ENCODE data around the gene ILRUN. TPM values are rescaled to one million over a fixed set of nuclear protein-coding genes. Genes with fewer than 3 reads are reported as not detected.

Gene ILRUN
- polyA plus RNA-seq, 3 donors: 6.2 to 19.3 (median 6.5) TPM

GRCh38 chr6:34736823-34737222, 40.3 kb upstream of the ILRUN start:
- intact Hi-C loops (cut with micrococcal nuclease): no loop called here
- no peak overlapping the region for H3K9ac ChIP-seq (ENCODE audit: insufficient read depth, low read length, poor library complexity, severe bottlenecking)
- Mint-ChIP-seq H3K9me3 (no peaks in the 10 kb centered on the region), H3K27me3 (ENCODE audit: low read depth in 3 of 3) (peaks cover 1 to 4% (median 3%) of the 10 kb centered on the region in 3 donors), H3K36me3 (no peaks in the 10 kb centered on the region), H3K4me1 (peaks cover 2% of the 10 kb centered on the region), H3K27ac (peak overlapping the region in 2 of 7 donors; percentile 2 to 41), H3K4me3 (no peak overlapping the region)
- no CpG with 5 or more reads among the region's 3 CpGs for WGBS (ENCODE audit: insufficient coverage)
- no peaks in the 10 kb centered on the region for H4K20me1 ChIP-seq (ENCODE audit: insufficient read depth, low read length)
- no peak overlapping the region for H2AFZ ChIP-seq (ENCODE audit: insufficient read depth, low read depth, low read length, poor library complexity, severe bottlenecking)
- no peak for TF ChIP-seq CTCF (IDR thresholded peaks at IDR 0.05)
- no peaks in the 10 kb centered on the region for H3K79me2 ChIP-seq (ENCODE audit: insufficient read depth, low read length)
- H3K27ac ChIP-seq (ENCODE audit: low read depth in 1 of 2, low read length in 2 of 2): no peak overlapping the region
- H3K36me3 ChIP-seq (replicated peaks in 1 of 2; ENCODE audit: control insufficient read depth in 1 of 2, insufficient read depth in 2 of 2, low read length in 2 of 2): no peaks in the 10 kb centered on the region
- no peak overlapping the region for H3K4me3 ChIP-seq (replicated peaks in 1 of 3; ENCODE audit: low read depth in 2 of 3, low read length in 3 of 3)
- H3K4me2 ChIP-seq (replicated peaks; ENCODE audit: extremely low read depth, low read length, poor library complexity, severe bottlenecking): no peak overlapping the region
- no peaks in the 10 kb centered on the region for H3K9me3 ChIP-seq (replicated peaks in 1 of 2; ENCODE audit: control insufficient read depth in 1 of 2, insufficient read depth in 1 of 2, low read length in 2 of 2)
- no peaks in the 10 kb centered on the region for H3K4me1 ChIP-seq (ENCODE audit: control insufficient read depth in 1 of 2, insufficient read depth in 2 of 2, low read length in 2 of 2)
- peak in 1 of 3 donors; percentile 48 for DNase-seq
- no peaks in the 10 kb centered on the region for H3K27me3 ChIP-seq (ENCODE audit: control insufficient read depth in 2 of 2, insufficient read depth in 2 of 2, low read length in 2 of 2)

DNA sequence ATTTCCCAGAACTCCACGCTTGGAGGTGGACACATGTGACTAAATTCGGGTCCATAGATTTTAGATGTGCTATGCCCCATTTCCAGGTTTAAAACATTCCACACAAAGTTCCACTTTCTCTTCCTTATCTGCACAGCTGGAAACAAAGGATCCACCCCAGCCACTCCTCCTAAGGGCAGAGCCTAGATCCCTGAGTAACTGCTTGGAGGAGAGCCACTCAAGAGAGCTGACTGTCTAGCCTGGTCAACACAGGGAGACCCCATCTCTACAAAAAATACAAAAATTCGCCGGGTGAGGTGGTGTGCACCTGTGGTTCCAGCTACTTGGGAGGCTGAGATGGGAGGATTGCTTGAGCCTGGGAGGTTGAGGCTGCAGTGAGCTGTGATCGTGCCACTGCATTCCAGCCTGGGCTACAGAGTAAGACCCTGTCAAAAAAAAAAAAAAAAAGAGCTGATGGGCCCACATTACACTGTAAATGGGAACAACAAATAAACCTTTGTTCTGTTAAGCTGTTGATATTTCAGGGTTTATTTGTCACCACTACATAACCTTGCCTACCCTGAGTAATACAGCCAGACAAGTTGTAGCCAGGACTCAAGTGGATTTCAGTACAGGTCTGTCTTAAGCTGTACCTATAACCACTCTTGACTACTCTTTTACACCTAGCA, 35.0 kb upstream of the ILRUN start:
- no peaks in the 10 kb centered on the region for H4K20me1 ChIP-seq (ENCODE audit: insufficient read depth, low read length)
- H3K4me1 Mint-ChIP-seq: no peaks in the 10 kb centered on the region
- DNase-seq: no peak
- WGBS (ENCODE audit: insufficient coverage): 100% methylated on average over 1 of the region's 5 CpGs
- H3K4me3 Mint-ChIP-seq: no peak overlapping the region
- H3K27me3 Mint-ChIP-seq (ENCODE audit: low read depth in 3 of 3): peaks cover 0 to 5% (median 0%) of the 10 kb centered on the region in 3 donors
- intact Hi-C loops (cut with micrococcal nuclease): no loop called here
- no peaks in the 10 kb centered on the region for H3K9me3 ChIP-seq (replicated peaks in 1 of 2; ENCODE audit: control insufficient read depth in 1 of 2, insufficient read depth in 1 of 2, low read length in 2 of 2)
- H3K27ac Mint-ChIP-seq: no peak overlapping the region
- no peaks in the 10 kb centered on the region for H3K36me3 ChIP-seq (replicated peaks in 1 of 2; ENCODE audit: control insufficient read depth in 1 of 2, insufficient read depth in 2 of 2, low read length in 2 of 2)
- no peaks in the 10 kb centered on the region for H3K36me3 Mint-ChIP-seq
- no peaks in the 10 kb centered on the region for H3K4me1 ChIP-seq (ENCODE audit: control insufficient read depth in 1 of 2, insufficient read depth in 2 of 2, low read length in 2 of 2)
- H2AFZ ChIP-seq (ENCODE audit: insufficient read depth, low read depth, low read length, poor library complexity, severe bottlenecking): no peak overlapping the region
- peaks cover 0 to 3% (median 0%) of the 10 kb centered on the region in 7 donors for H3K9me3 Mint-ChIP-seq
- no peak overlapping the region for H3K4me3 ChIP-seq (replicated peaks in 1 of 3; ENCODE audit: low read depth in 2 of 3, low read length in 3 of 3)
- H3K79me2 ChIP-seq (ENCODE audit: insufficient read depth, low read length): no peaks in the 10 kb centered on the region
- no peak overlapping the region for H3K27ac ChIP-seq (ENCODE audit: low read depth in 1 of 2, low read length in 2 of 2)
- TF ChIP-seq CTCF (IDR thresholded peaks at IDR 0.05): no peak
- H3K27me3 ChIP-seq (ENCODE audit: control insufficient read depth in 2 of 2, insufficient read depth in 2 of 2, low read length in 2 of 2): no peaks in the 10 kb centered on the region
- H3K9ac ChIP-seq (ENCODE audit: insufficient read depth, low read length, poor library complexity, severe bottlenecking): no peak overlapping the region
- H3K4me2 ChIP-seq (replicated peaks; ENCODE audit: extremely low read depth, low read length, poor library complexity, severe bottlenecking): no peak overlapping the region

Measured in CD14-positive monocyte (primary cell).